ENCODE measurements around the gene C3orf38.

Gene C3orf38

GRCh38 chr3:88148651-88149050 is 1.1 kb upstream of the C3orf38 start:
- H3K4me3 ChIP-seq = peak overlapping the region; percentile 74 to 88
- H3K4me1 ChIP-seq = peaks cover 0 to 28% (median 24%) of the 10 kb centered on the region in 4 donors

GRCh38 chr3:88149101-88149508 is 654 bp upstream of the C3orf38 start:
- intact Hi-C loops (cut with DNase I; ENCODE audit: low total_unique reads) = loop anchor here (5.0 kb wide), 1 partner anchor 92 kb away; the partner anchor contains the start of genes CGGBP1 and ZNF654
- no peaks in the 10 kb centered on the region for H3K27me3 ChIP-seq
- H3K36me3 ChIP-seq = peaks cover 0 to 10% (median 8%) of the 10 kb centered on the region in 3 donors
- peak overlapping the region; percentile 74 to 88 for H3K4me3 ChIP-seq
- H3K4me1 ChIP-seq = peaks cover 0 to 28% (median 25%) of the 10 kb centered on the region in 4 donors
- peak in 1 of 2 donors; percentile 67 for DNase-seq
- TF ChIP-seq CTCF (IDR thresholded peaks at IDR 0.05) = no peak
- H3K27ac ChIP-seq = peak overlapping the region; percentile 92 to 95
- H3K9me3 ChIP-seq = no peaks in the 10 kb centered on the region

More at GRCh38 chr3:88148651-88149050, 1.1 kb upstream of the C3orf38 start:
- no peaks in the 10 kb centered on the region for H3K27me3 ChIP-seq
- no peak for TF ChIP-seq CTCF (IDR thresholded peaks at IDR 0.05)
- intact Hi-C loops (cut with DNase I; ENCODE audit: low total_unique reads) = loop anchor here (5.0 kb wide), 1 partner anchor 91 kb away; the partner anchor contains the start of genes CGGBP1 and ZNF654
- no peak overlapping the region for H3K27ac ChIP-seq
- no peak for DNase-seq
- no peaks in the 10 kb centered on the region for H3K9me3 ChIP-seq
- H3K36me3 ChIP-seq = peaks cover 0 to 6% (median 4%) of the 10 kb centered on the region in 3 donors

- Histone ChIP-seq H3K4me1 (peaks cover 0 to 28% (median 25%) of the 10 kb centered on the region in 4 donors), H3K27me3 (no peaks in the 10 kb centered on the region), H3K36me3 (peaks cover 2 to 23% (median 17%) of the 10 kb centered on the region in 3 donors), H3K4me3 (peak overlapping the region; percentile 74 to 88), H3K27ac (peak overlapping the region; percentile 92 to 95), H3K9me3 (no peaks in the 10 kb centered on the region)
- DNase-seq = no peak
- intact Hi-C loops (cut with DNase I; ENCODE audit: low total_unique reads) = no loop called here
- no peak for TF ChIP-seq CTCF (IDR thresholded peaks at IDR 0.05)
Measured at GRCh38 chr3:88150371-88150770, 612 bp downstream of the C3orf38 start.

- intact Hi-C loops (cut with DNase I; ENCODE audit: low total_unique reads) = no loop called here
- H3K4me3 ChIP-seq = peak overlapping the region; percentile 74 to 88
- H3K27ac ChIP-seq = peak overlapping the region; percentile 92 to 95
- no peak for TF ChIP-seq CTCF (IDR thresholded peaks at IDR 0.05)
- DNase-seq = no peak
- H3K4me1 ChIP-seq = peaks cover 0 to 28% (median 25%) of the 10 kb centered on the region in 4 donors
- no peaks in the 10 kb centered on the region for H3K27me3 ChIP-seq
- no peaks in the 10 kb centered on the region for H3K9me3 ChIP-seq
- peaks cover 7 to 27% (median 17%) of the 10 kb centered on the region in 3 donors for H3K36me3 ChIP-seq
Measured at GRCh38 chr3:88150806-88151205, 1.0 kb downstream of the C3orf38 start.

GRCh38 chr3:88151358-88151757 is 1.6 kb downstream of the C3orf38 start:
- no peak for TF ChIP-seq CTCF (IDR thresholded peaks at IDR 0.05)
- no peak for DNase-seq
- H3K27ac ChIP-seq = peak overlapping the region in 1 of 2 donors; percentile 92
- H3K4me3 ChIP-seq = peak overlapping the region; percentile 74 to 88
- H3K36me3 ChIP-seq = peaks cover 12 to 33% (median 20%) of the 10 kb centered on the region in 3 donors
- no peaks in the 10 kb centered on the region for H3K27me3 ChIP-seq
- intact Hi-C loops (cut with DNase I; ENCODE audit: low total_unique reads) = no loop called here
- no peaks in the 10 kb centered on the region for H3K9me3 ChIP-seq
- H3K4me1 ChIP-seq = peaks cover 0 to 28% (median 25%) of the 10 kb centered on the region in 4 donors
